NCI-H1417 treated with DMSO at 0.1 percent for 48 hours (cell line): ENCODE measurements around the gene ECE1.
"Not testable (repeated sequence)": the region's sequence is repeated elsewhere in the genome, so short reads cannot be mapped to it uniquely, and the experiment has no call there.

Source experiments
- DNase-seq: peaks from one replicate; lab custom pipeline; 2025; lab: John Stamatoyannopoulos, UW

The ECE1 gene

DNA sequence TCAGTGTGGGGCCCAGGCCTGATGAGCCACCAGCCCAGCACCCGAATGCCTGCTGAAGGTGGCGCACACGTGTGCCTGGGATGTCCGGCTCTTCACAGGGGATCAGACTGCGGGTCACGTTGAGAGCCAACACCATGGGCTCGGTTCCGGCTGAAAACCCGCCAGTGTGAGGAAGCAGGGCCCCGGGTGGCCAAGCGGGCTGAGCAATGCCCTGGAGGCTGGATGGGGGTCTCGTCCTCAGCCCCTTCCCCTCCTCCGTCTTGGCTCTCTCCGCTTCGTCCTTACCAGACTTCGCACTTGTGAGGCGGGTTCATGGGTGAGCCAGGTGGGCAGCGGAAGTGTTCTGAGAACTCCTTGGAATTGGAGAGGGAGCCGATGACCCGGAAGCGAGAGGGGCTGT is 70.6 kb downstream of the ECE1 start:
- no peak for DNase-seq

DNA sequence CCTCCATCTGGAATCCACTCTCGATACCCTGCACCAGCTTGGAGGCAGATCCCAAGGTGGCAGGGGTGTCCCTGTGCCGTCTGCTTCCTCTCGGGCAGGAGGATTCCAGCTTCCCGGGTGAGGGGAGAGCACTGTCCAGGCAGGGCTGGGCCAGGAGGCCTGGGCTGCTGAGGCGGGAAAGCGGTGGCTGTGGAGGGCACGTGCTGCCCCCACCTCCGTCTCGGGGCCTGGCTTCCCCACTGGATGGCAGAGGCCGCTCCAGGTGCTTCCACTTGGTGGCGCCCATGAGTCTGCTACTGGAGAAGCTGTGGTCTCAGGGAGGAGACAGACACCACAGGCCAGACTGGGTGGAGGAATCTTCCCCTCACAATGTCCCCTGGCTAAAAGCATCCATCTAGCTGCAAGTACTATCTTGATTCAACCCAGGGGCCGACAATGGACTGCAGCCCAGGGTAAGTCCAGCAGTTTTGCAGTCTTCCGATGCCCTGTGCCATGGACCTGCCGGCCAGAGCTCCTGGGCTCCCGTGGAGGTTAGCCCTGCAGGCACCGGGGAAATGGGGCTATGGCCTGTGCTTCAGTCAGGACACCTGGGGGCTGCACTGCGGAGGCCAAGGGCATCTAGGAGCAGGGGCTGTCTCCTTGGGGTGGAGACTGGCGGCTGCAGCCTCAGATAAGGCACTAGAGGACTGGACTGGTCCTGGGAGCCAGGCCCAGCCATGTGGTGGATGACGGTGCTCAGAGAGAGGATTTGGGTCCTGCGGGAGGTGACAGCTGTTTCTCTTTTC is 72.3 kb downstream of the ECE1 start:
- DNase-seq = no peak

DNA sequence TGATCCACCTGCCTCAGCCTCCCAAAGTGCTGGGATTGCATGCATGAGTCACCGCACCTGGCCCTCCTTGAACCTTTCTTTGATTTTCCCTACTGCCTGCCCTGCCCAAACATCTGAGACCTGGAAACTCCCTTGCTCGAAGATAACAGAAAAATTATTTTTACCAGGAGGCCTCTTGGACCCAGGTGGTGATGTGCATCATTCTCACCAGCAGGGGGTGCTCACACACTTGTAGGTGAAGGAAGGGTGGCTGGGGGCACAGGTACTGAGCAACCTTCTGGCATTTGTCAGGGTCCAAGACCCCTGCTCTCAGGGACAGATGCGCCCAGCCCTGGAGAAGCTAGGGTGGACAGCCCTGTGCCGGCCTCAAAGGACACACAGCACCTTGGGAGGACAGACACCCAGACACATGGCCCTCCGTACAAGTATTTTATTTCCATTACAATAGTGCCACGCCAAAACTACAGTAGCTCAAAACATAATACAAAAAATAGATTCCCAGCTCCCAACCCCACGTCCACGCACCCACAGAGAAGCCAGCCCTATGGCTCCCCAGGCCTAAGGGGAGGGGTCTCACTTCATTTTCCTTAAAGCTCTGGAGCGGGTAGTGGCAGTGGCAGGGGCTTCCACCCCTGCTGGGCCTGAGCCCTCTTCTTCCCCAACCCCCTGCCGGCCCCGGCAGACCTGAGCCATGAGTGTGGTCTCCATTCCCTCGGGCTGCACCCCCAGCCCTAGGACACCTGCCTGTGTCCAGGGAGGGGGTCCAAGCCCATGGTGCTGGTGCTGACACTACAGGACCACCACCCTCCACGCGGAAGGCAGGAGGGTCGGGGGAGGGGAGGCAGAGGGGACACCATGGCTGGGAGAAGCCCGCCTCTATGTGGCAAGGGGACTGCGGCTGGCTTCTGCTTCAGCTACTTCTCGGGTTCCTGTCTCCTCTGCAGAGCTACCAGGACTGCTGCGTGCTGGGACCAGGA is 73.1 kb downstream of the ECE1 start:
- no peak for DNase-seq

DNA sequence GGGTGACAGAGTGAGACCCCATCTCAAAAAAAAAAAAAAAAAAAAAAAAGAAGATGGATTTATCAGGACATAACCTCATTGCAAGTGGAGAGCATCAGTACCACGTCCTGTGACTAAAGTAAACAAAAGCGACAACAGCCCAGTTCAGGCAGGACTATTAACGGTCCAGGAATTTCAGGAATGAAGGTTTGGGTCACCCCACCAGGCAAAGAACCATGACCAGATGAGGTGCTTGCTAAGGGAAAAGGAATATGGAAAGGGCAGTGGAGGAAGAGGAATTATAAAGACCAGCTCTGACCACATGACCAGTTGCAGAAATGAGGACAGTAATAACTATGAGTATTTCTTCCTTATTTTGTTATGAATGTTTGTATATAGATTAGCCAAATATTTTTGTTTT is 78.1 kb downstream of the ECE1 start:
- no peak for DNase-seq

DNA sequence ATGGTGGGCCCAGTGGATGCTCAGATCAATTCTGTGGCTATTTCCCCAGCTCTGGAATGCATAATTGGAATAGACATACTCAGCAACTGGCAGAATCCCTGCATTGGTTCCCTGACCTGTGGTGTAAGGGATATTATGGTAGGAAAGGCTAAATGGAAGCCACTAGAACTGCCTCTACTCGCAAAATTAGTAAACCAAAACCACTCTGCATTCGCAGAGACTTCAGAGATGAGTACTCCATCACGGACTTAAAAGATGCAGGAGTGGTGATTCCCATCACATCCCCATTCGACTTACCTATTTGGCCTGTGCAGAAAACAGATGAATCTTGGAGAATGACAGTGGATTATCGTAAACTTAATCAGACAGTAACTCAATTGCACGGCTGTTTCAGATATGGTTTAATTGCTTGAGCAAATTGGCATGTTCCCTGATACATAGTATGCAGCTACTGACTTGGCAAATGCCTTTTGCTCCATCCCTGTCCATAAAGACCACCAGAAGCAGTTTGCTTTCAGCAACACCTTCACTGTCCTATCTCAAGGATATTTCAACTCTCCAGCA is 82.0 kb downstream of the ECE1 start:
- not testable (repeated sequence) for DNase-seq

DNA sequence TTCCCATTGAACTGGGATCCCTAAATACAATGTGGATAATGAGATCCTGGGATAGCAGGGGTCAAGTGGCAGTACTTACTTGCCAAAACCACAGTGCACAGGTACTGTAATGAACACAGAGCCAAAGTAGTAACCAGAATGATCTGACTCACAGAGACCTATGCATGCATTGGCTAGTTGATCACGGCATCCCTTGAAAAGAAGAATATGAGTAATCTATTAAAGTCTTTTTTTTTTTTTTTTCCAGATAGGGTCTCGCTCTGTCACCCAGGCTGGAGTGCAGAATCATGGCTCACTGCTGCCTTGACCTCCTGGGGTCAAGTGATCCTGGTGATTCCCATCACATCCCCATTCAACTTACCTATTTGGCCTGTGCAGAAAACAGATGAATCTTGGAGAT is 84.1 kb downstream of the ECE1 start:
- DNase-seq = no peak

DNA sequence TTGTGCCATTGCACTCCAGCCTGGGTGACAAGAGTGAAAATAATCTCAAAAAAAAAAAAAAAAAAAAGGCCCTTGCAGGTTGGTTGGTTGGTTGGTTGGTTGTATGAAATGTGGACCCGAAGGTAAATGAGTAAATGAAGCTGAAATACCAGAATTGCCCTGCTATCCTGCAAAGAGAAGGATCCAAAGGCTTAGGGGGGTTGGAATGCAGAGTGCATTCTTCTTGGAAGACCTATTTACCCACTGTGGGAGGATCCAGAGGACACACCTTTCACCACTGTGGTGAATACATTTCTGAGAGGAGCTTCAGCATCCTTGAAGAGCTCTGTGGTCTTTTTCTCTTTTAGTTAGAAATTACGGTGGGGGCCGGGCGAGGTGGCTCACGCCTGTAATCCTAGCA is 84.8 kb downstream of the ECE1 start:
- no peak for DNase-seq

DNA sequence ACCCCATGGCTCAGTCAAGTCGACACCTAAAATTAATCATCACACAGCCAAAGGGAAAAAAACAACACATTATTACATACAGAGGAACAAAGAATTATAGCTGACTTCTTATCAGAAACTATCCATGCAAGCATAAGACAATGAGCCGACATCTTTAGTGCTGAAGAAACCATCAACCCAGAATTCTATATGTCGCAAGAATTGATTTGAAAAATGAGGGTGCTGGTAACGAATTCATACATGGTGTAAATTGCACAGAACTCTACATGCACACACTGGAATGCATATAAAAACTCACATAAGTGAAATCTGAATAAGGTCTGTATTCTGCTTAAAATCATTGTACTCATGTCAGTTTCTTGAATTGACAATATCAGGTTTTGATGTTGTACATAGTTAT is 88.6 kb downstream of the ECE1 start:
- DNase-seq = no peak

DNA sequence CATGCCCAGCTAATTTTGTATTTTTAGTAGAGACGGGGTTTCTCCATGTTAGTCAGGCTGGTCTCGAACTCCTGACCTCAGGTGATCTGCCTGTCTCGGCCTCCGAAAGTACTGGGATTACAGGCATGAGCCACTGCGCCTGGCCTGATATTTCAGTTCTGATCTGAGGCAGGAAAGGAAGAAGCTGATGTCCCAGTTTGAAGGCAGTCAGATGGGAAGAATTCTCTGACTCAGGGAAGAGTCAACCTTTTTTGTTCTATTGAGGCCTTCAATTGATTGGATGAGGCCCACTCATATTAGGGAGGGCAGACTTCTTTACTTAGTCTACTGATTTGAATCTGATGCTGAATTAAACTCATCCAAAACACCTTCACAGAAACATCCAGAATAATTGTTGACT is 89.0 kb downstream of the ECE1 start:
- not testable (repeated sequence) for DNase-seq

DNA sequence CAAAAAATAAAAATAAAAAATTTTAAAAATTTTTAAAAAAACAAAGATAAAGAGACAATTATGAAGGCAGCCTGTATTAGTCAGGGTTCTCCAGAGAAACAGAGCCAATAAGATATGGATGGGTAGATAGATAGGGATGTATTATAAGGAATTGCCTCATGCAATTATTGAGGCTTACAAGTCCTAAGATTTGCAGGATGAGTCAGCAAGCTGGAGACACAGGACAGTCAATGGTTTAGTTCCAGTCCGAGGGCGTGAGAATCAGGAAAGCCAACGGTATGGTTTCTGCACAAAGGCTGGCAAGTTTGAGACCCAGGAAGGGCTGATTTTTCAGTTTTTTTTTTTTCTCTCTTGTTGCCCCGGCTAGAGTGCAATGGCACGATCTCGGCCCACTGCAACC is 89.5 kb downstream of the ECE1 start:
- no peak for DNase-seq

DNA sequence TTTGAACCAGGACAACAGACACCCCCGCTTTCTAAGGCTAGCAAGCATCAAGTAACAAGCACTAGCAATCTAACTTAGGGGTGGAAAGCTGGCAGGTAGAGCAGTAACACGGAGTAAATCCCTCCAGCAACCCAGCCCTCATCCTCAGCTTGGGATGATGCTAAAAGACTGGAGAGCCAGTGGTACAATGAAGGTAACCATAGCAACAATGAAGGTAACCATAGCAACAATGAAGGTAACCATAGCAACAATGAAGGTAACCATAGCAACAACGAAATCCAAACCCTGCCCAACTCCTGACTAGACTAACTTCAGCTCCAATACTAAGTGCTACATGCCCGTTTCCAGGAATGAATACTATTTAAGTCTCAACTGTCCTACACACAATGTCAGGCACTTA is 91.3 kb downstream of the ECE1 start:
- no peak for DNase-seq

DNA sequence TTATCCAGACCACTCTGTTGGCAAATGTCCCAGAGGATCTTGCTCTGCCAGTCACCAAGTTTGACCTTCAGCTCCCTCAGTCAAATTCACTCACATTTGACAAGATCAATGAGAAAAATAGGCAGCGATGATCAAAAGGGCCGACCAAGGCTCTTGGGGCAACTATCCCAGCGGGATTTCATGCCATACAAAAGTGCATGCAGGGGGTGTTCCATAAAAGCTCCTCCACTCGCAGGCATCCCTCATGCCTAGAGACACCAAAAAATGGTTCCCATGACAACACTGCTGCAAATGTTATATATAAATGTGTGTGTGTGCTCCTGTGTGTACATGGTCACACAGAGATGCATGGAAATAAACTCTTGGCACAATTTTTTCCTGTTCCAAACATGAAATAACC is 97.4 kb downstream of the ECE1 start:
- DNase-seq = no peak

DNA sequence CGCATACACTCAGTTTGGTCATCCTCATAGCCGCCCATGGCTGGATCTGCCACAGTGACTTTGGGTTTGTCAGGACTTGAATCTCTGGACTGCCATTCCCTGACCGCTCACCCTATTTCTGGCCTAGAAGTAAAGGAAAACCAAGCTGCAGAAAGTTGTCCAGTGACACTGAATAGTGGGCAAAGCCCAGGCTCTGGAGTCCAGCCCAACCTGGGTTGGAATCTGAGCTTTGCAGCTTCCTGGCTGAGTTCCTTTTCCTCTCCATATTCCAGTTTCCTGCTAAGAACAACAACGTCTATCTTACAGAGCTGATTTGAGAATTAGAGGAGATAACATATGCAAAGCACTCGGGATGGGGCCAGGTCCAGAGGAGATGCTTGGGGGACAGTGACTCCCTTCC is 98.0 kb downstream of the ECE1 start:
- DNase-seq = no peak

DNA sequence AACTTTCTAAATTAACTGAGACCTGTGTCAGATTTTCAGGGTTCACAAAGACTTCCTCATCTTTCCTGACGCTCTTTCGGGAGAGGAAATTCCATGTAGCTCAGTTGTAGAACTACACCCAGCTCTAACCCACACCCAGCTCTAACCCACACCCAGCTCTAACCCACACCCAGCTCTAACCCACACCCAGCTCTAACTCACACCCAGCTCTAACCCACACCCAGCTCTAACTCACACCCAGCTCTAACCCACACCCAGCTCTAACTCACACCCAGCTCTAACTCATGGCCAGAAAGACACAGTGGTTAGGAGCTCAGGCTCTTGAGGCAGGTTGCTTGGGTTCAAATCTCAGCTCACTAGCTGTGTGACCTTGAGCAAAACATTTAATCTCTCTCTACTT is 99.5 kb downstream of the ECE1 start:
- DNase-seq = not testable (repeated sequence)

DNA sequence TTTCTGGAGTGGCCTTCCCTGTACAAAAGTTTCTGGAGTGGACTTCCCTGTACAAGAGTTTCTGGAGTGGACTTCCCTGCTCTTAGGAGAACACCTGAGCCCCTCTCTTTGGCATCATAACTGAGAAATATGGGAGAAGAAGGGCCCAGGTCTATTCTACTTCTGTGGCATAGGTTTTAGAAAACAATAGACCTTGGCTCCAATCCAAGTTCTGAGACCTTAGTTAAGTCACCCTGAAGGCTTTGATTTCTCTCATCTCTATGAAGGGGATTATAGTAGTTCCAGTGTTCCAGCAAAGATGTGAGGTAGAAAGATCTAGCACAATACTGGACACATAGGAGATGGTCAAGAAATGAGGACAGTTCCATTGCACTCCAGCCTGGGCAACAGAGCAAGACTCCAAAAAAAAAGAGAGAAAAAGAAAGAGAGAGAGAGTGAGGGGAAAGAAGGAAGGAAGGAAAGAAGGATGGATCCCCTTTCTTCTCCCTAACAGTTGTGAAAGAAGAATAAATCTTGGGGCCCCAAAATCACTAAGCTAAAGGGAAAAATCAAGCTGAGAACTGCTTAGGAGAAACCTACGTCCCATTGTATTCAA is 100.3 kb downstream of the ECE1 start:
- DNase-seq = no peak

DNA sequence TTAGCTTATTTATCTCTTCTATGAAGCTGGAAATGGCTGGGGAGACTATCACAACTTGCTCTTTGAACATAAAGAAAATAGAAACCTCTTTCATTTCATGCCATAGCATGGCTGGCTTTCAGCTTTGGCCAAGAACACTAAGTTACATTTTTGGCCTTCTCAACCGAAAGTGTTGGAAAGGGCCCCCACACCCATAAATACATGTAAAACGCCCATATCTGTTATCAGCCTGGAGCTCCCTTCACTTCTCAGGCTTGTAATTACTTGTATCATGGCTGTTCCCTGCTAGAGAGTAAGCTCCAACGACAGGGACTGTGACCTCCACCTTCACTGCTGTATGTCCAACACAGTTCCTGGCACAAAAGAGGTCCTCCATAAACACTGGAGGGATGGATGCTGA is 100.8 kb downstream of the ECE1 start:
- DNase-seq = no peak

DNA sequence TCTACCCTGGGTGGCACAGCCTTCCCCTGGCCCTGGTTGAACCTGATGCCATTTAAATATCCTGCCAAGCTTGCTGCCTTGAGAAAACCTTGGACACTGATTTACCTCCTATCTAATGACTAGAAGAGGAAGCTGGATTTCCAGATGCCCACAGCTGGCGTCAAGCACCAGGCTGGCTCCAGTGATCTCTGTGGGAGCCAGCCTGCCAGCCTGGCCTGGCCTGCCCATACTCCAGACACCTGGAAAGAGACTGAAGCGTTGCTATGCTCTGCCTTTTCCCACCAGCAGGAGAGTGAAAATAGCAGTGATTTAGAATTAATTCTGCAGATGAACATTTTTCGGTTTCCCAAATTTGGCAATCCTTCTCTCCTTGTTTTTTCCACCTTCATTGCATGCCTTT is 102.0 kb downstream of the ECE1 start:
- DNase-seq = no peak

DNA sequence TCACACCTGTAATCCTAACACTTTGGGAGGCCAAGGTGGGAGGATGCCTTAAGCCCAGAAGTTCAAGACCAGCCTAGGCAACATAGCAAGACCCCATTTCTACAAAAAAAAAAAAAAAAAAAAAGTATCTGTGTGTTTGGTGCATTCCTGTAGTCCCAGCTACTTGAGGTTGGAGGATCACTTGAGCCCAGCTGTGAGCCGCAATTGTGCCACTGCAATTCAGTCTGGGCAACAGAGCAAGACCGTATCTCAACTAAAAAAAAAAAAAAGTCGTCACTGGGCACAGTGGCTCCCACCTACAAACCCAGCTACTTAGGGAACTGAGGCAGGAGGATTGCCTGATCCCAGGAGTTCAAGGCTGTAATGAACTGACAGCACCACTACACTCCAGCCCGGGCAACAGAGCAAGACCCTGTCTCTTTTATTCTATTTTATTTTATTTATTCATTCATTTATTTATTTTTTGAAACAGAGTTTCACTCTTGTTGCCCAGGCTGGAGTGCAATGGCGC is 105.0 kb downstream of the ECE1 start:
- no peak for DNase-seq

DNA sequence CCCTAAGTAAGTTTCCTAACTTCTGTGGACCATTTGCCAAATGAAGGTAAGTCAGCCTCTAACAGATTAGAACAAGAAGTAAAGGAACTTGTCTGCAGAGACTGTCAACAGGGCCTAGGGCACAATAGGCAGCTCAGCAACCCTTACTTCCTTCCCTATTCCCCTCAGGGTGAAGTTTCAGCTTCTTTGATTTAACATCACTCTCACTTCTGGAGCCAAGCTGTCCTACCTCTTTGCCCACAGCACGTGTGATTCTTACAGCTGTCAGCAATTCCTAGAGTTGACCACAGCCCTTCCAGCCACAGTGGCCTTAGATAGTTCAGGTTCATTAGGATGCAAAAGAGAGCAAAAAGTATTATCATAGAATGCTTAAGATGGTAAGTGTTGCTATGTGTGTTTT is 106.0 kb downstream of the ECE1 start:
- DNase-seq = no peak

DNA sequence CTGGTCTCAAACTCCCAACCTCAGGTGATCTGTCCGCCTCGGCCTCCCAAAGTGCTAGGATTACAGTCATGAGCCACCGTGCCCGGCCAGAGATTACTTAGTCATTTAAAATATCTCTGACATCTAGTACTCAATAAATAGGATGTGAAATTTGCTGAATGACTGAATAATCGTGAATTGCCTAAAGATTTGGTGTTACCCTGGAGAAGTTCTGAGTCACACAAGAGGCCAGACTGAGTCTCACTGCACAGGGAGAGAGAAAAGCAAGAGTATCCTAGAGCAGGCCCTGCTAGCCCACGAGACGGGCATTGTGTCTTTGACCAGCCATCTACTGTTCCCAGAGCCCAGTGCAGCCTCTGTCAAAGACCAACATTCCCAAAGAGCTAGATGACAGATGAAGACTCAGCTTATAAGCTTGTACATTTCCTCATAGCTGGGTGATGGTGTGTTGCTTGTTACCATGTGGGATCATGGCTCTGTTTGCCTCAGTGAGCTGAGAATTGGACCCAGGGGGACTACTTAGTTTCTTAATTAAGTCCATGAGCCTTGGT is 108.0 kb downstream of the ECE1 start:
- DNase-seq = no peak

DNA sequence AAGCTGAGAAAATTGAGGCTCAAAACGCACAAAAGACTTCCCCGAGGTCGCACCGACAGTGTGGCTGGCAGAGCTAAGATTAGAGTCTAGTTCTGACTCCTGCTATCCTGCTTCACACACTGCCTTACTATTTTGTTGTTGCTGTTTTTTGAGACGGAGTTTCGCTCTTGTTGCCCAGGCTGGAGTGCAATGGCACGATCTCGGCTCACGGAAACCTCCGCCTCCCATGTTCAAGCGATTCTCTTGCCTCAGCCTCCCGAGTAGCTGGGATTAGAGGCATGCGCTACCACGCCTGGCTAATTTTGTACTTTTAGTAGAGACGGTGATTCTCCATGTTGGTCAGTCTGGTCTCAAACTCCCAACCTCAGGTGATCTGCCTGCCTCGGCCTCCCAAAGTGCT is 112.0 kb downstream of the ECE1 start:
- DNase-seq = not testable (repeated sequence)
